ENCODE results near the gene AMD1.
"Not testable (repeated sequence)": the region's sequence is repeated elsewhere in the genome, so short reads cannot be mapped to it uniquely, and the experiment has no call there.

The AMD1 gene

DNA sequence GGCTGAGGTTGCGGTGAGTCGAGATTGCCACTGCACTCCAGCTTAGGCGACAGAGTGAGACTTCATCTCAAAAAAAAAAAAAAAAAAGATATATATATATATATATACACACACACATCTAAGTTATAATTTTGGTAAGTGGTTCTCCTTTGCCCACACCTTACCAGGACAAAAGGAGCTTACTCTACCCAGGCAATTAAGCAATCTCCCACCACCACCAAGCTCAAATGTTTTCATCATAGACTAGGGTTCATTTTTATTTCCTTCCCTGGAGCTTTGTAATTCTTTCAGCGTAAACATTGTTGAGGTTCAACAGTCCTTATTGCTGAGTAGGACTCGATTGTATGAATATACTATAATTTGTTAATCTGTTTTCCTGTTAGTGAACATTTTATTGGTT is 23.5 kb downstream of the AMD1 start:
- Histone ChIP-seq H3F3A (ENCODE audit: low read depth) (peaks cover 24% of the 10 kb centered on the region), H2AFZ (ENCODE audit: low read length) (no peak overlapping the region), H3K9me3 (ENCODE audit: insufficient read depth, low read depth, low read length) (no peaks in the 10 kb centered on the region), H3K9me2 (replicated peaks; ENCODE audit: low read depth, low read length) (no peaks in the 10 kb centered on the region), H3K4me1 (ENCODE audit: insufficient read depth, low read length, poor library complexity, severe bottlenecking) (no peaks in the 10 kb centered on the region), H3K79me2 (ENCODE audit: insufficient read depth, low read length) (peaks cover 24% of the 10 kb centered on the region), H3K9ac (ENCODE audit: low read depth, low read length, poor library complexity, severe bottlenecking) (no peak overlapping the region), H3K27me3 (ENCODE audit: insufficient read depth, low read length, poor library complexity, severe bottlenecking) (no peaks in the 10 kb centered on the region), H3K4me3 (ENCODE audit: low read length, poor library complexity, severe bottlenecking) (no peak overlapping the region), H3K4me2 (ENCODE audit: low read depth, low read length, poor library complexity, severe bottlenecking) (no peak overlapping the region), H4K20me1 (ENCODE audit: insufficient read depth, low read length, poor library complexity, severe bottlenecking) (peaks cover 29% of the 10 kb centered on the region), H3K36me3 (ENCODE audit: insufficient read depth, low read length) (peaks cover 50% of the 10 kb centered on the region)
- TF ChIP-seq, protein P1, sequence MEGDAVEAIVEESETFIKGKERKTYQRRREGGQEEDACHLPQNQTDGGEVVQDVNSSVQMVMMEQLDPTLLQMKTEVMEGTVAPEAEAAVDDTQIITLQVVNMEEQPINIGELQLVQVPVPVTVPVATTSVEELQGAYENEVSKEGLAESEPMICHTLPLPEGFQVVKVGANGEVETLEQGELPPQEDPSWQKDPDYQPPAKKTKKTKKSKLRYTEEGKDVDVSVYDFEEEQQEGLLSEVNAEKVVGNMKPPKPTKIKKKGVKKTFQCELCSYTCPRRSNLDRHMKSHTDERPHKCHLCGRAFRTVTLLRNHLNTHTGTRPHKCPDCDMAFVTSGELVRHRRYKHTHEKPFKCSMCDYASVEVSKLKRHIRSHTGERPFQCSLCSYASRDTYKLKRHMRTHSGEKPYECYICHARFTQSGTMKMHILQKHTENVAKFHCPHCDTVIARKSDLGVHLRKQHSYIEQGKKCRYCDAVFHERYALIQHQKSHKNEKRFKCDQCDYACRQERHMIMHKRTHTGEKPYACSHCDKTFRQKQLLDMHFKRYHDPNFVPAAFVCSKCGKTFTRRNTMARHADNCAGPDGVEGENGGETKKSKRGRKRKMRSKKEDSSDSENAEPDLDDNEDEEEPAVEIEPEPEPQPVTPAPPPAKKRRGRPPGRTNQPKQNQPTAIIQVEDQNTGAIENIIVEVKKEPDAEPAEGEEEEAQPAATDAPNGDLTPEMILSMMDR (conservative IDR thresholded peaks at IDR 0.05; ENCODE audit: low read length) = no peak
- TF ChIP-seq EZH2phosphoT487 (IDR thresholded peaks at IDR 0.05; ENCODE audit: borderline replicate concordance) = no peak

DNA sequence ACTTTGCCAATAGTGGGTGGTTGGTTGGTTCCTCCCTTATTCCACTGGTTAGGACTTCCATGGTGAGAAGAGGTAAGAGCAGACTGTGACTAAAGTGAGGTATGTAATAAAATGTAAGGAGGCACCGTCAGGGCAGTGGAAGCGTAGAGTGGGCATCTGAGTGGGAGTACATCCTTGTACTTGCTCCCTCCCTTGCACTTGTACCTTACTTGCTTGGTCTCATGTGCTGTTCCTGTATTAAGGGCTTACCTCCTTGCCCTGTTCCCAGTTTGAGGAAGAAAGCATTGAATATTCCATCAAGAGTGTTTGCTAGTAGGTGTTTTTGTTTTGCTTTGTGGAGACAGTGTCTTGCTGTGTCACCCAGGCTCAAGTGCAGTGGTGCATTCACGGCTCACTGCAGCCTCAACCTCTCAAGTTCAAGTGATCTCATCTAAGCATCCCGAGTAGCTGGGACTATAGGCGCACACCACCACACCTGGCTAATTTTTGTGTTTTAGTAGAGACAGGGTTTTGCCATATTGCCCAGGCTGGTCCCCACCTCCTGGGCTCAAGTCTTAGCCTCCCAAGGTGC is 25.5 kb downstream of the AMD1 start:
- Histone ChIP-seq H3K36me3 (ENCODE audit: insufficient read depth, low read length) (peaks cover 34% of the 10 kb centered on the region), H3K79me2 (ENCODE audit: insufficient read depth, low read length) (0 out of 2 replicates have a peak, but pooled peaks cover 12% of the 10 kb centered on the region), H3K4me1 (ENCODE audit: insufficient read depth, low read length, poor library complexity, severe bottlenecking) (no peaks in the 10 kb centered on the region)

DNA sequence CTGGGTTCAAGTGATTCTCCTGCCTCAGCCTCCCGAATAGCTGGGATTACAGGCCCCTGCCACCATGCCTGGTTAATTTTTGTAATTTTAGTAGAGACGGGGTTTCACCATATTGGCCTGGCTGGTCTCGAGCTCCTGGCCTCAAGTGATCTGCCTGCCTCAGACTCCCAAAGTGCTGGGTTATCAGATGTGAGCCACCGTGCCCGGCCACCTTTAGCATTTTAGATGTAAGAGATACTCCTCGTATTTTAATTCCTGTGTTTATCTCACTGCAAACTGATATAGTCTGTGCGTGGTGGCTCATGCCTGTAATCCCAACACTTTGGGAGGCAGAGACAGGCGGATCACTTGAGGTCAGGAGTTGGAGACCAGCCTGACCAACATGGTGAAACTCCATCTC is 27.0 kb downstream of the AMD1 start:
- H3K9me2 ChIP-seq (replicated peaks; ENCODE audit: low read depth, low read length); H4K20me1 ChIP-seq (ENCODE audit: insufficient read depth, low read length, poor library complexity, severe bottlenecking); H3K79me2 ChIP-seq (ENCODE audit: insufficient read depth, low read length); H3K27me3 ChIP-seq (ENCODE audit: insufficient read depth, low read length, poor library complexity, severe bottlenecking); H3K9ac ChIP-seq (ENCODE audit: low read depth, low read length, poor library complexity, severe bottlenecking); H2AFZ ChIP-seq (ENCODE audit: low read length); H3K4me2 ChIP-seq (ENCODE audit: low read depth, low read length, poor library complexity, severe bottlenecking); H3K4me3 ChIP-seq (ENCODE audit: low read length, poor library complexity, severe bottlenecking); H3K4me1 ChIP-seq (ENCODE audit: insufficient read depth, low read length, poor library complexity, severe bottlenecking): not testable (repeated sequence)
- peaks cover 19% of the 10 kb centered on the region for H3K36me3 ChIP-seq (ENCODE audit: insufficient read depth, low read length)
- peaks cover 16% of the 10 kb centered on the region; the same call in 1 of the 2 replicates for H3F3A ChIP-seq (ENCODE audit: low read depth)
- H3K9me3 ChIP-seq (ENCODE audit: insufficient read depth, low read depth, low read length) = peaks cover 10% of the 10 kb centered on the region; the same call in 1 of the 2 replicates

More for the DNA sequence above, 25.5 kb downstream of the AMD1 start:
- Histone ChIP-seq H3F3A (ENCODE audit: low read depth) (peaks cover 24% of the 10 kb centered on the region), H3K27me3 (ENCODE audit: insufficient read depth, low read length, poor library complexity, severe bottlenecking) (no peaks in the 10 kb centered on the region), H3K9ac (ENCODE audit: low read depth, low read length, poor library complexity, severe bottlenecking) (no peak overlapping the region), H4K20me1 (ENCODE audit: insufficient read depth, low read length, poor library complexity, severe bottlenecking) (peaks cover 11% of the 10 kb centered on the region), H3K4me3 (ENCODE audit: low read length, poor library complexity, severe bottlenecking) (no peak overlapping the region), H3K4me2 (ENCODE audit: low read depth, low read length, poor library complexity, severe bottlenecking) (no peak overlapping the region), H3K9me3 (ENCODE audit: insufficient read depth, low read depth, low read length) (peaks cover 10% of the 10 kb centered on the region; the same call in 1 of the 2 replicates), H2AFZ (ENCODE audit: low read length) (no peak overlapping the region), H3K9me2 (replicated peaks; ENCODE audit: low read depth, low read length) (no peaks in the 10 kb centered on the region)
- TF ChIP-seq EZH2phosphoT487 (IDR thresholded peaks at IDR 0.05; ENCODE audit: borderline replicate concordance) = no peak
- TF ChIP-seq, protein P1 (conservative IDR thresholded peaks at IDR 0.05; ENCODE audit: low read length) = no peak

DNA sequence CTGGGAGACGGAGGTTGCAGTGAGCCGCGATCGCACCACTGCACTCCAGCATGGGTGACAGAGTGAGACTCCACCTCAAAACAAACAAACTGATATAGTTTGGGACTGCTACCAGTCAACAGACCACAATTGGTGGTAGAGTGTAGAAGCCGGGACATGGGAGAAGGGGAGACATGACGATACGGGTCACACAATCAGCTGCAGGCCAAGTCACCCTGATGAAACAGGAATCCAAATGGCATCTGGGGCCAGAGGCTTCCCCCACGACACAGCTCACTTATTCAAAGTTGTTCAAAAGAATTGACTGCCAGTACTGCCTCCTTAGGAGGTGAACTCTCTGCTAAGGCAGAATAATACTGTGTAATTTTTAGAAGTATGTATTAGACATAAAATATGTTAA is 27.5 kb downstream of the AMD1 start:
- Histone ChIP-seq H4K20me1 (ENCODE audit: insufficient read depth, low read length, poor library complexity, severe bottlenecking) (peaks cover 5% of the 10 kb centered on the region), H3K79me2 (ENCODE audit: insufficient read depth, low read length) (0 out of 2 replicates have a peak, but pooled peaks cover 3% of the 10 kb centered on the region), H3F3A (ENCODE audit: low read depth) (peaks cover 16% of the 10 kb centered on the region; the same call in 1 of the 2 replicates), H3K36me3 (ENCODE audit: insufficient read depth, low read length) (peaks cover 14% of the 10 kb centered on the region), H3K4me3 (ENCODE audit: low read length, poor library complexity, severe bottlenecking) (no peak overlapping the region), H3K9me2 (replicated peaks; ENCODE audit: low read depth, low read length) (no peaks in the 10 kb centered on the region), H3K27me3 (ENCODE audit: insufficient read depth, low read length, poor library complexity, severe bottlenecking) (no peaks in the 10 kb centered on the region), H2AFZ (ENCODE audit: low read length) (no peak overlapping the region), H3K9ac (ENCODE audit: low read depth, low read length, poor library complexity, severe bottlenecking) (no peak overlapping the region), H3K4me2 (ENCODE audit: low read depth, low read length, poor library complexity, severe bottlenecking) (no peak overlapping the region), H3K9me3 (ENCODE audit: insufficient read depth, low read depth, low read length) (peaks cover 10% of the 10 kb centered on the region; the same call in 1 of the 2 replicates), H3K4me1 (ENCODE audit: insufficient read depth, low read length, poor library complexity, severe bottlenecking) (no peaks in the 10 kb centered on the region)
- TF ChIP-seq, protein P1 (conservative IDR thresholded peaks at IDR 0.05; ENCODE audit: low read length) = no peak
- TF ChIP-seq EZH2phosphoT487 (IDR thresholded peaks at IDR 0.05; ENCODE audit: borderline replicate concordance) = no peak

DNA sequence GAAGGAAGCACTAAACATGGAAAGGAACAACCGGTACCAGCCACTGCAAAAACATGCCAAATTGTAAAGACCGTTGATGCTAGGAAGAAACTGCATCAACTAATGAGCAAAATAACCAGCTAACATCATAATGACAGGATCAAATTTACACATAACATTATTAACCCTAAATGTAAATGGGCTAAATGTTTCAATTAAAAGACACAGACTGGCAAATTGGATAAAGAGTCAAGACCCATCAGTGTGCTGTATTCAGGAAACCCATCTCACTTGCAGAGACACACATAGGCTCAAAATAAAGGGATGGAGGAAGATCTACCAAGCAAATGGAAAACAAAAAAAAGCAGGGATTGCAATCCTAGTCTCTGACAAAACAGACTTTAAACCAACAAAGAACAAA is 31.7 kb downstream of the AMD1 start:
- H3K4me2 ChIP-seq (ENCODE audit: low read depth, low read length, poor library complexity, severe bottlenecking); H3K4me3 ChIP-seq (ENCODE audit: low read length, poor library complexity, severe bottlenecking); H3K27me3 ChIP-seq (ENCODE audit: insufficient read depth, low read length, poor library complexity, severe bottlenecking); H3F3A ChIP-seq (ENCODE audit: low read depth); H3K9me2 ChIP-seq (replicated peaks; ENCODE audit: low read depth, low read length); H2AFZ ChIP-seq (ENCODE audit: low read length); H4K20me1 ChIP-seq (ENCODE audit: insufficient read depth, low read length, poor library complexity, severe bottlenecking); H3K9ac ChIP-seq (ENCODE audit: low read depth, low read length, poor library complexity, severe bottlenecking); H3K4me1 ChIP-seq (ENCODE audit: insufficient read depth, low read length, poor library complexity, severe bottlenecking); H3K36me3 ChIP-seq (ENCODE audit: insufficient read depth, low read length); H3K79me2 ChIP-seq (ENCODE audit: insufficient read depth, low read length): not testable (repeated sequence)
- peaks cover 10% of the 10 kb centered on the region; the same call in 1 of the 2 replicates for H3K9me3 ChIP-seq (ENCODE audit: insufficient read depth, low read depth, low read length)

Measured in Loucy (cell line).